Measurements from ENCODE around the gene FRMPD4. TPM values are rescaled to one million over a fixed set of nuclear protein-coding genes. Genes with fewer than 3 reads are reported as not detected.

FRMPD4 gene
- total and polyA plus RNA-seq, 5 donors = 0.33 to 2.1 (median 0.43) TPM

DNA sequence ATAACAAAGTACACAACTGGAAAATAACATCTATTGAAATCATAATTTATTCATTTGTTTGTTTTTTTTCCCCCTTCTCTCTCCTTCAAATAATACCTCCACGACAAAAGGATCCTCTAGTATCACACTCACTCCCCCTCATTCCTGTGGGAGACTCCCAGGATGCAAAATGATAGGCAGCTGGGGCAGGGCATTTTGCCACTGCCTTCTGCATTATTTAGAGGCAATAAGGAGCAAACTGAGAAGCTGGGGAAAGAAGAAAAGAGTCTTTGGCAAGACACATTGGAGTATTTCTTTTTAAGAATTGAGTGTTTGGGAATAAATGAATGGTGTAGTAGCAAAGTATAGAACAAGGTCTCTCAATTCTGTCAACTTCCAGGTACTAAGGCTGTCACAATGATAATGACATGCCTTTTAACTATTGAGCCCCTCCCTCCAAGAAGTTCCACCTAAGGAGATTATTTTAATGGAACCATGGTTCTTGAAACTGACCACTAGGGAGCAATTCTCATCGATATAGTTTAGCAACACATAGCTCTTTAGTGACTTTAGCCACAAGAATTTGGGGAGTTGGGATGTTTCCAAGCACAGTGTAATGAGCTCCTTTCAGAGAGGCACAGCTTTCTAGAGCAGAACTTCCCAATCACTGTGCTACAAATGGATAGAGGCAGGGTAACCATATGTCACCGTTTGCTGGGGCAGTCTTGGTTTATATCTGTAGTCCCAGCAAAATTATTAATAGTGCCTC lies 303.3 kb downstream of the FRMPD4 start:
- 45% methylated on average over 3 of the region's 3 CpGs for whole genome bisulfite sequencing
- intact Hi-C loops (cut with DNase I) = no loop called here
- no peaks in the 10 kb centered on the region for H3K9me3 ChIP-seq (ENCODE audit: control insufficient read depth, low read length)

DNA sequence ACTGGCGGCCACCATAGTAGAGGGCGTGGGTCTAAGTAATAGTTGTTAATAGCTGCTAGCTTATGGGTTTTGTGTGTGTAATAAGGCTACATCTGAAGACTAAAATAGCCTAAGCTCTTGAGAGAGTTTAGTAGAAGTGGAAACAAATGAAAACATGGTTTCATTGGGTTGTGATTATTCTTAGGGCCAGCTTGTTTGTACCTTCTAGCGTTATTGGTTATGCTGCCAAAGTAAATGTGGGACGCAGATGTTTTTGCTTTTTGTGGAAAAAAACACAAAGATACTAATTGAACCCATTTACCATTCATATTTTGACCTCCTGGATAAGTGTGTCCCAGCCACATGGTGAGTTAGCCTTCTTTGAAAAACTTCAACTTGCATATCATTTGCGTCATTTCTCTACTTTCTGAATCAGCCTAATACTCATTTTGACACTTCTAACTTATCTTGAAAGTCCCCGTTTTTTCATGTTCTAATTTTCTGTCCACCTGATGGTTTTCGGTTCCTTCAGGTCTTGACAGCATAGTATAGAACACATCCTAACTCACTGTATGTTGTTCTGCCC lies 305.3 kb downstream of the FRMPD4 start:
- H3K27ac ChIP-seq (ENCODE audit: low read length) = no peak overlapping the region
- no peak for DNase-seq
- H3K9me3 ChIP-seq (ENCODE audit: control insufficient read depth, low read length) = no peaks in the 10 kb centered on the region
- WGBS = 87% methylated on average over 7 of the region's 7 CpGs
- H3K4me3 ChIP-seq (ENCODE audit: low read length) = no peak overlapping the region
- no peaks in the 10 kb centered on the region for H3K27me3 ChIP-seq (ENCODE audit: control insufficient read depth, insufficient read depth)
- intact Hi-C loops (cut with DNase I) = no loop called here
- no peaks in the 10 kb centered on the region for H3K4me1 ChIP-seq (ENCODE audit: control insufficient read depth, insufficient read depth, low read length)
- no peak for ATAC-seq

More for the DNA sequence above, 303.3 kb downstream of the FRMPD4 start:
- Histone ChIP-seq H3K4me3 (ENCODE audit: low read length) (no peak overlapping the region), H3K27ac (ENCODE audit: low read length) (no peak overlapping the region), H3K4me1 (ENCODE audit: control insufficient read depth, insufficient read depth, low read length) (no peaks in the 10 kb centered on the region), H3K27me3 (ENCODE audit: control insufficient read depth, insufficient read depth) (no peaks in the 10 kb centered on the region)
- DNase-seq (no peak), ATAC-seq (no peak)

DNA sequence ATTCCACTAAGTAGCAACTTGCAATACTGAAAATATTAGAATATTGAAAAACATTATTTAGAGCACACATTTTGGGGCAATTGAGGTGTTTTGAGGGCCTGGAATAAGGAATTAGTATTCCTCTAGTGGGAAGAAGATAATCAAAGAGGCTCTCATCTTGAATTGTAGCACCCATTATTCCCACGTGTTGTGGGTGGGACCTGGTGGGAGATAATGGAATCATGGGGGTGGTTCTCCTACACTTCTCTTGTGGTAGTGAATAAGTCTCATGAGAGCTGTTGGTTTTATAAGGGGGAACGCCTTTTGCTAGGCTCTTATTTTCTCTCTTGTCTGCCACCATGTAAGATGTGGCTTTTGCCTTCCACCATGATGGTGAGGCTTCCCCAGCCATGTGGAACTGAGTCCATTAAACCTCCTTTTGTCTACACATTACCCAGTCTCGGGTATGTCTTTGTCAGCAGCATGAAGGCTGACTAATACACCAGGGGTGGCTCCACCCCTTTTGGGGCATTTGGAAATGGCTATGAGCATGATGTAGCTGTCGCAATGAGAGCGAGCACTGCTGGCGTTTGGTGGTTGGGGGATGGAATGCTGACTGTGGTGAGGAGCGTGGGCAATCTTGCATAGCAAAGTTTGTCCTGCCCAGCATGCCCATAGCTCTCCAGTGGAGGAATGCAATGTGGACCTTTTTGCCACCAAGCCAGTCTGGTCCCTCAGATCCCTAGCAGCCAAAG lies 308.2 kb downstream of the FRMPD4 start:
- H3K4me3 ChIP-seq (ENCODE audit: low read length) = no peak overlapping the region
- no peak for ATAC-seq
- intact Hi-C loops (cut with DNase I) = no loop called here

DNA sequence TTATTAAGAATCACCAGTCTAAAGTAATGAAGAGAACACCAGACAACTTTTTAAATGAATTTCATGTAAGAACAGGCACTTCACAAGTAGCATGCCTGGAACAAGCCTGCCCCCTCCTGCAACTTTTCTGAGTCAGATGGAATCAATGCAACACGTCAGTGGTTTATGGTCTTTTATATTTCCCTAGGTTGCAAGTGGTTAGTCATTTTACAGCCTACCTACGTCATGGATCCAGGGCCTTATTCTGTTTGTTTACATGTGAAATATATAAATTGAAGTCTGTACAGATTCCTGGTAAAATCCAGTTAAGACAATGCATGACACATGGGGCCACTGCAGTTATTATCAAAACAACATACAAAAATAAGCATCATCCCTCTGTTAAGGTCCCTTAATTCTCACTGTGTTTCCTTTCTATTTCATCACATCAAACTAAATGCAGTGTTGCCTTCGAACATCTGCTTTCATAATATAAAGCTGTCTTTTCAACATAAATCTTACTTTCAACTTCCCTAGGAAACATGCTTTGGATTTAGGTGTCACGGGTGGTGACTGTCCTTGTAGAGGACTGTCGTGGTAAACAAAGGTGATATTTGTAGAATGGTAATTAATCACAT lies 309.3 kb downstream of the FRMPD4 start:
- intact Hi-C loops (cut with DNase I) = no loop called here
- DNase-seq (no peak), ATAC-seq (no peak)
- no peaks in the 10 kb centered on the region for H3K9me3 ChIP-seq (ENCODE audit: control insufficient read depth, low read length)
- H3K27ac ChIP-seq (ENCODE audit: low read length) = no peak overlapping the region
- H3K27me3 ChIP-seq (ENCODE audit: control insufficient read depth, insufficient read depth) = no peaks in the 10 kb centered on the region
- no peaks in the 10 kb centered on the region for H3K4me1 ChIP-seq (ENCODE audit: control insufficient read depth, insufficient read depth, low read length)
- 64% methylated on average over 5 of the region's 5 CpGs for WGBS
- no peak overlapping the region for H3K4me3 ChIP-seq (ENCODE audit: low read length)

More for the DNA sequence above, 308.2 kb downstream of the FRMPD4 start:
- H3K27ac ChIP-seq (ENCODE audit: low read length) = no peak overlapping the region
- H3K4me1 ChIP-seq (ENCODE audit: control insufficient read depth, insufficient read depth, low read length) = no peaks in the 10 kb centered on the region
- no peaks in the 10 kb centered on the region for H3K27me3 ChIP-seq (ENCODE audit: control insufficient read depth, insufficient read depth)
- no peak for DNase-seq
- WGBS = 93% methylated on average over 7 of the region's 7 CpGs
- no peaks in the 10 kb centered on the region for H3K9me3 ChIP-seq (ENCODE audit: control insufficient read depth, low read length)

DNA sequence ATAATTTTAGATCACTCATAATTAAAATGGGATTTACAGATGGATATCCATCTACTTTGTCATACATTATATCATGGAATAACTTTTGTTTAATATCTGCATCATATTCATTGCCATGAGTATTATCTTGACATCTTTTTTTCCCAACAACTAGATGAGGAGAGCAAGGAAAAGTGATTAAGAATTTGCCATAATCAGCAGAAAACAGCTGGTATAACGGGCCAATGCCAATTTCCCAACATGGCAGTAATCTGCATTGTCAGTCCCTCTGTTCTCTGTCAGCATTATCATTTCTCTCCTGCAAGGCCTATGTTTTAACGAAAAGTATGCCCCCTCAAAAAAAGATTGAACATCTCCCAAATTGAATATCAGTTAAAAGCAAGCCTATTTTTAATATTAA lies 314.0 kb downstream of the FRMPD4 start:
- intact Hi-C loops (cut with DNase I) = no loop called here
- WGBS = 78% methylated on average over 2 of the region's 2 CpGs
- ATAC-seq = no peak
- H3K4me3 ChIP-seq (ENCODE audit: low read length) = no peak overlapping the region
- H3K4me1 ChIP-seq (ENCODE audit: control insufficient read depth, insufficient read depth, low read length) = no peaks in the 10 kb centered on the region
- no peaks in the 10 kb centered on the region for H3K27me3 ChIP-seq (ENCODE audit: control insufficient read depth, insufficient read depth)
- no peak overlapping the region for H3K27ac ChIP-seq (ENCODE audit: low read length)
- no peaks in the 10 kb centered on the region for H3K9me3 ChIP-seq (ENCODE audit: control insufficient read depth, low read length)
- no peak for DNase-seq

DNA sequence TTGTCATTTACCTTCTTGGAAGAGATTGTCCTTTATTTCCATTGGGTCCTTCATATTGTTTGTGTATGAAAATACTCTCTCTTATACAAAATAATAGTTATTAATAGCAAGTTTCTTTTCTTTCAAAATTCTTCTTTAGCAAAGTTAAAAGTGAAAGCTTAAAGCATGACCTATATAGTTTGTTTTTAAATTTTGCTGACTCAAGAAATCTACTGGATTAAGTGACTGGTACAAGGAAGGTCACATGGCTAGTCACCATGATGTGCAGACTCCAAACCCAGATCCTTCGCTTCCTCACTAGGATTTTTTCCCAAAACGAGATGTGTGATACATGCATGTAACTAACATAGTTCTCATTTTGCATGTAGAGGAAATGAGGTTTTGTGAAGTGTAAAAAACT lies 322.7 kb downstream of the FRMPD4 start:
- 76% methylated on average over 2 of the region's 2 CpGs for WGBS
- Histone ChIP-seq H3K27ac (ENCODE audit: low read length) (no peak overlapping the region), H3K27me3 (ENCODE audit: control insufficient read depth, insufficient read depth) (no peaks in the 10 kb centered on the region), H3K4me1 (ENCODE audit: control insufficient read depth, insufficient read depth, low read length) (no peaks in the 10 kb centered on the region), H3K4me3 (ENCODE audit: low read length) (no peak overlapping the region), H3K9me3 (ENCODE audit: control insufficient read depth, low read length) (no peaks in the 10 kb centered on the region)
- ATAC-seq = no peak
- no peak for DNase-seq
- intact Hi-C loops (cut with DNase I) = no loop called here

DNA sequence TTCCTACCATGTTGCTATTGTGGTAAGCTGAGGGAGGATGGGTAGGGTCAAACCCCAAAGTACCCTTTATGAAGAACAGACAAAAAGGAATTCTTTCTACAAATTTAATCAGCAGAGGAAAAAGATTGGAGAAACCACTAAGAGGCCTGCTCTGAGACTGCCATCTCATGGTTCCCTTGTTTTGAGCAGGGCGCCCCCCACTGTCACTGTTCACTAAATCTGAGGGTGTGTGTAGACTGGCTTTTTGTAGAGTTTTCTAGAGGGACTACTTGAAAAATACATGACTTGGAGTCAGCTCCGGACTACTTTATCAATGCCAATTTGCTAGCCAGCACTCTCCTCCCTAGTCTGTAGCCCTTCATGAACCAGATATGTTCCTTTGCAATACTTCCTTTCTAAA lies 324.8 kb downstream of the FRMPD4 start:
- Histone ChIP-seq H3K4me3 (ENCODE audit: low read length) (no peak overlapping the region), H3K27ac (ENCODE audit: low read length) (no peak overlapping the region), H3K27me3 (ENCODE audit: control insufficient read depth, insufficient read depth) (no peaks in the 10 kb centered on the region), H3K4me1 (ENCODE audit: control insufficient read depth, insufficient read depth, low read length) (no peaks in the 10 kb centered on the region), H3K9me3 (ENCODE audit: control insufficient read depth, low read length) (no peaks in the 10 kb centered on the region)
- intact Hi-C loops (cut with DNase I) = no loop called here
- DNase-seq (no peak), ATAC-seq (no peak)
- WGBS = 58% methylated on average over 2 of the region's 2 CpGs

DNA sequence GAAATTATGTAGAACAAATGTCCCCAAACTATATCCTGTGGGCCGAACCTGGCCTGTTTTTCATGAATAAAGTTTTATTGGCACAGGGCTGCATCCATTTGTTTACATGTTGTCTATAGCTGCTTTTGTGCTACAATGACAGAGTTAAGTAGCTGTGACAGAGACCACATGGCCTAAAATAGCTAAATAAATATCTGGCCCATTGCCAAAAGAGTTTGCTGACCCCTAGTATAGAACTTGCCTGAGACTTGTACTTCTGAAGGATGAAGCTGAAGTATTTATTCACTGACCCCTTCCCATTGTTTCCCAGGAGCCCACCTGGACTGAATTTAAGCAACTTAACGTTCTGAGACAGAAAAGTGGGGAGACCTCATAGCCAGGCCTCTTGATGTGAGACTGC lies 325.6 kb downstream of the FRMPD4 start:
- intact Hi-C loops (cut with DNase I) = no loop called here
- Histone ChIP-seq H3K4me1 (ENCODE audit: control insufficient read depth, insufficient read depth, low read length) (no peaks in the 10 kb centered on the region), H3K4me3 (ENCODE audit: low read length) (no peak overlapping the region), H3K27me3 (ENCODE audit: control insufficient read depth, insufficient read depth) (no peaks in the 10 kb centered on the region), H3K27ac (ENCODE audit: low read length) (no peak overlapping the region), H3K9me3 (ENCODE audit: control insufficient read depth, low read length) (no peaks in the 10 kb centered on the region)
- ATAC-seq (no peak), DNase-seq (no peak)
- WGBS = 80% methylated on average over 2 of the region's 2 CpGs

DNA sequence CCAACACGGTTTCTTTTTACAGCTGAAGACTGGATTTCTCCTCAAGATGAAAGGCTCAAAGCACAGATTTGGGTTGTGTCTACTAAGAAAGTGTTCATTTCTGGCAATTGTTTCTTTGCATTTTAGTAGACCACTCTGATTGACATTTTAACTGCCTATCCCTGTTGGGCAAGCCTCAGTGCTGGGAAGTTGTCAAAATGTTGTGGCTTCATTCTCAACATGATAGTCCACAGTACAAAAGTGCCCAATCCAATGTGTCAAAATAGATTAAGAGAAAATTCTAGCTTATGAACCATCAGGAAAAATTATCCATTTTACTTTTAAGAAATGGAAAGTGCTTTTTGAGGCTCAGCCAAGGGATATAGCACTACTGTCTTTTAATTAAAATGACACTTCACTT lies 329.0 kb downstream of the FRMPD4 start:
- Histone ChIP-seq H3K9me3 (ENCODE audit: control insufficient read depth, low read length) (no peaks in the 10 kb centered on the region), H3K27me3 (ENCODE audit: control insufficient read depth, insufficient read depth) (no peaks in the 10 kb centered on the region), H3K27ac (ENCODE audit: low read length) (no peak overlapping the region), H3K4me3 (ENCODE audit: low read length) (no peak overlapping the region), H3K4me1 (ENCODE audit: control insufficient read depth, insufficient read depth, low read length) (no peaks in the 10 kb centered on the region)
- 73% methylated on average over 1 of the region's 1 CpG for WGBS
- DNase-seq = no peak
- ATAC-seq = no peak
- intact Hi-C loops (cut with DNase I) = no loop called here

DNA sequence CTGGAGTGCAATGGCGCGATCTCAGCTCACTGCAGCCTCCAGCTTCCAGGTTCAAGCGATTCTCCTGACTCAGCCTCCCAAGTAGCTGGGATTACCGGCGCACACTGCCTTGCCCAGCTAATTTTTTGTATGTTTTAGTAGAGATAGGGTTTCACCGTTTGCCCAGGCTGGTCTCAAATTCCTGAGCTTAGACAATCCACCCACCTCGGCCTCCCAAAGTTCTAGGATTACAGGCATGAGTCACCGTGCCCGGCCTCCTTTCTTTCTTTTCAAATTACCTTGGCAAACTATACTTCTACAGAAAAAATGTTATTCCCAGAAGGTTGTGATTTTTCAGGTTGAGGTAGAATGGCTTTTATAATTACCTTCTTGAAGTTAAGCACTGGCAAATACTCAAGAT lies 331.0 kb downstream of the FRMPD4 start:
- ATAC-seq = no peak
- Histone ChIP-seq H3K9me3 (ENCODE audit: control insufficient read depth, low read length) (no peaks in the 10 kb centered on the region), H3K4me3 (ENCODE audit: low read length) (no peak overlapping the region), H3K4me1 (ENCODE audit: control insufficient read depth, insufficient read depth, low read length) (no peaks in the 10 kb centered on the region), H3K27ac (ENCODE audit: low read length) (no peak overlapping the region), H3K27me3 (ENCODE audit: control insufficient read depth, insufficient read depth) (no peaks in the 10 kb centered on the region)
- intact Hi-C loops (cut with DNase I) = no loop called here
- 94% methylated on average over 9 of the region's 9 CpGs for WGBS
- DNase-seq = no peak

DNA sequence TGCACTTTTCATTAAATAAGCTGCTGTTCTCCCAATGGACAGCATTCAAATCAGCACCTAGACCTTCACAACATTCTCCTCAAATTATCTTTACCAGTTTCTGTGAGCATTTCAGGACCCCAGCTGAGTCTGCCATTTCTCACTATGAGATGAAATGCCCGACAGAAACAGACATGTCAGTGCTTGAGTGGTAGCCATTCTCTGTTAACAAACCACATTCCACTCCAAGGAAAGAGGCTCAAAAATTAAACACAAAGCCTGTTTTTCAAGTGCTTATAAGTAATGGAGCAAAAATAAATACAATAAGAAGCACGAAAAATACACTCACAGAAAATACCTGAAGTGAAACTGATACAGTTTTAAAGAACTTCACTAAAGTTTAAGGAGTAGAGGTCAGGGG lies 332.8 kb downstream of the FRMPD4 start:
- Histone ChIP-seq H3K27me3 (ENCODE audit: control insufficient read depth, insufficient read depth) (no peaks in the 10 kb centered on the region), H3K27ac (ENCODE audit: low read length) (no peak overlapping the region), H3K4me3 (ENCODE audit: low read length) (no peak overlapping the region), H3K4me1 (ENCODE audit: control insufficient read depth, insufficient read depth, low read length) (no peaks in the 10 kb centered on the region), H3K9me3 (ENCODE audit: control insufficient read depth, low read length) (no peaks in the 10 kb centered on the region)
- intact Hi-C loops (cut with DNase I) = no loop called here
- ATAC-seq = no peak
- WGBS = 78% methylated on average over 2 of the region's 2 CpGs
- no peak for DNase-seq
